GM18517 (cell line): ENCODE measurements around the gene TMEM94.
"Not testable (repeated sequence)": the region's sequence is repeated elsewhere in the genome, so short reads cannot be mapped to it uniquely, and the experiment has no call there.

Experiments
- ATAC-seq: cut with Tn5 transposase; IDR thresholded peaks from one replicate; pipeline ENCODE4 v1.9.1; 2021; ENCODE audit warnings: mild to moderate bottlenecking, moderate library complexity; ENCODE audit not compliant: unreplicated experiment

Gene TMEM94

GRCh38 chr17:75476271-75476671, 19.8 kb downstream of the TMEM94 start:
- no peak for ATAC-seq

GRCh38 chr17:75476752-75477489, 20.5 kb downstream of the TMEM94 start:
- no peak for ATAC-seq

- ATAC-seq = not testable (repeated sequence)
Observed at GRCh38 chr17:75477490-75477862, 21.0 kb downstream of the TMEM94 start.

GRCh38 chr17:75478508-75478907, 22.1 kb downstream of the TMEM94 start:
- ATAC-seq = no peak

- ATAC-seq = no peak
Observed at GRCh38 chr17:75480281-75480680, 23.8 kb downstream of the TMEM94 start.

- ATAC-seq = no peak
Observed at GRCh38 chr17:75481194-75482068, 25.0 kb downstream of the TMEM94 start.

- ATAC-seq = no peak
Observed at GRCh38 chr17:75482098-75482942, 25.9 kb downstream of the TMEM94 start.

- ATAC-seq = no peak
Observed at GRCh38 chr17:75485688-75486087, 29.3 kb downstream of the TMEM94 start.

- ATAC-seq = no peak
Observed at GRCh38 chr17:75486151-75486550, 29.7 kb downstream of the TMEM94 start.

- ATAC-seq = no peak
Observed at GRCh38 chr17:75486951-75487350, 30.5 kb downstream of the TMEM94 start.

GRCh38 chr17:75487351-75488070, 31.1 kb downstream of the TMEM94 start:
- no peak for ATAC-seq

- no peak for ATAC-seq
Observed at GRCh38 chr17:75488693-75489510, 32.5 kb downstream of the TMEM94 start.

GRCh38 chr17:75489511-75489955, 33.1 kb downstream of the TMEM94 start:
- no peak for ATAC-seq

- no peak for ATAC-seq
Observed at GRCh38 chr17:75490173-75490743, 33.8 kb downstream of the TMEM94 start.

GRCh38 chr17:75490953-75491649, 34.7 kb downstream of the TMEM94 start:
- ATAC-seq = no peak

GRCh38 chr17:75491680-75492079, 35.2 kb downstream of the TMEM94 start:
- no peak for ATAC-seq

GRCh38 chr17:75492555-75493168, 36.2 kb downstream of the TMEM94 start:
- no peak for ATAC-seq

GRCh38 chr17:75493476-75494129, 37.2 kb downstream of the TMEM94 start:
- no peak for ATAC-seq
